ENCODE results near the gene AP2A2. TPM values are rescaled to one million over a fixed set of nuclear protein-coding genes. Genes with fewer than 3 reads are reported as not detected.

Gene AP2A2
- polyA plus RNA-seq, 1 experiment, result 76.5 TPM

DNA sequence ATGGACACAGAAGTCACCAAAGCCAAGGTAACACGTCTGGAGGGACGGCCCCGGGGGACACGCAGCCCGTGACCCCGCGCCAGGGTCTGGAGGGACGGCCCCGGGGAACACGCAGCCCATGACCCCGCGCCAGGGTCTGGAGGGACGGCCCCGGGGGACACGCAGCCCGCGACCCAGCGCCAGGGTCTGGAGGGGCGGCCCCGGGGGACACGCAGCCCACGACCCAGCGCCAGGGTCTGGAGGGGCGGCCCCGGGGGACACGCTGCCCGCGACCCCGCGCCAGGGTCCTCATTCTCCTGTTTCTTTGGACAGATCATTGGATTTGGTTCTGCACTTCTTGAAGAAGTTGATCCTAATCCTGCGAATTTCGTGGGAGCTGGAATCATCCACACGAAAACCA, 83.7 kb downstream of the AP2A2 start:
- Histone ChIP-seq H3K36me3 (ENCODE audit: control insufficient read depth, insufficient read depth, low read length) (peaks cover 47% of the 10 kb centered on the region), H3K4me3 (ENCODE audit: low read depth, low read length) (no peak overlapping the region), H3K27me3 (ENCODE audit: control insufficient read depth, insufficient read depth, low read length) (no peaks in the 10 kb centered on the region)
- DNase-seq (ENCODE audit: low read depth), result no peak
- TF ChIP-seq, protein P1, sequence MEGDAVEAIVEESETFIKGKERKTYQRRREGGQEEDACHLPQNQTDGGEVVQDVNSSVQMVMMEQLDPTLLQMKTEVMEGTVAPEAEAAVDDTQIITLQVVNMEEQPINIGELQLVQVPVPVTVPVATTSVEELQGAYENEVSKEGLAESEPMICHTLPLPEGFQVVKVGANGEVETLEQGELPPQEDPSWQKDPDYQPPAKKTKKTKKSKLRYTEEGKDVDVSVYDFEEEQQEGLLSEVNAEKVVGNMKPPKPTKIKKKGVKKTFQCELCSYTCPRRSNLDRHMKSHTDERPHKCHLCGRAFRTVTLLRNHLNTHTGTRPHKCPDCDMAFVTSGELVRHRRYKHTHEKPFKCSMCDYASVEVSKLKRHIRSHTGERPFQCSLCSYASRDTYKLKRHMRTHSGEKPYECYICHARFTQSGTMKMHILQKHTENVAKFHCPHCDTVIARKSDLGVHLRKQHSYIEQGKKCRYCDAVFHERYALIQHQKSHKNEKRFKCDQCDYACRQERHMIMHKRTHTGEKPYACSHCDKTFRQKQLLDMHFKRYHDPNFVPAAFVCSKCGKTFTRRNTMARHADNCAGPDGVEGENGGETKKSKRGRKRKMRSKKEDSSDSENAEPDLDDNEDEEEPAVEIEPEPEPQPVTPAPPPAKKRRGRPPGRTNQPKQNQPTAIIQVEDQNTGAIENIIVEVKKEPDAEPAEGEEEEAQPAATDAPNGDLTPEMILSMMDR (IDR thresholded peaks at IDR 0.05; ENCODE audit: insufficient read depth, low read depth, low read length), result no peak
- POLR2A ChIA-PET, result no interaction called here
- CTCF ChIA-PET, result no interaction called here

DNA sequence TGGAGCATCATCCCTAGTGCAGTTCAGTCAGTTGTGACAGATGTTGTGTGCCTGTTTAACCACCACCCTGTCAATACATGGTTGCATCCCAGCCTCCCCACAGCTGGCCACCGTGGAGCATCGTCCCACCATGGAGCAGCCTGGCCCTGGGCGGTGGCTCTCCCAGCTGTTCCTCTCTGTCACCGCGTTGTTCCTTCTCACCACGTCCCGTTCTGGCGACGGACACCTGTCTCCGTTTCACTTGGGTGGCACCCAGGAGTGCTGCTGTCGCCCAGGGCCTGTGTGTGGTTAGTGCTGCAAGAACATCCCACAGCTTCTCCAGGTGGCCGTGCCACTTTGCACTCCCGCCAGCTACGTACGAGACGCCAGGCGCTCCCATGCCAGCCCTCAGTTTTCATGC, 84.3 kb downstream of the AP2A2 start:
- ChIA-PET POLR2A (no interaction called here), CTCF (no interaction called here)
- H3K36me3 ChIP-seq (ENCODE audit: control insufficient read depth, insufficient read depth, low read length), result peaks cover 43% of the 10 kb centered on the region
- no peaks in the 10 kb centered on the region for H3K27me3 ChIP-seq (ENCODE audit: control insufficient read depth, insufficient read depth, low read length)
- DNase-seq (ENCODE audit: low read depth), result no peak
- TF ChIP-seq, protein P1 (IDR thresholded peaks at IDR 0.05; ENCODE audit: insufficient read depth, low read depth, low read length), result no peak
- H3K4me3 ChIP-seq (ENCODE audit: low read depth, low read length), result no peak overlapping the region

DNA sequence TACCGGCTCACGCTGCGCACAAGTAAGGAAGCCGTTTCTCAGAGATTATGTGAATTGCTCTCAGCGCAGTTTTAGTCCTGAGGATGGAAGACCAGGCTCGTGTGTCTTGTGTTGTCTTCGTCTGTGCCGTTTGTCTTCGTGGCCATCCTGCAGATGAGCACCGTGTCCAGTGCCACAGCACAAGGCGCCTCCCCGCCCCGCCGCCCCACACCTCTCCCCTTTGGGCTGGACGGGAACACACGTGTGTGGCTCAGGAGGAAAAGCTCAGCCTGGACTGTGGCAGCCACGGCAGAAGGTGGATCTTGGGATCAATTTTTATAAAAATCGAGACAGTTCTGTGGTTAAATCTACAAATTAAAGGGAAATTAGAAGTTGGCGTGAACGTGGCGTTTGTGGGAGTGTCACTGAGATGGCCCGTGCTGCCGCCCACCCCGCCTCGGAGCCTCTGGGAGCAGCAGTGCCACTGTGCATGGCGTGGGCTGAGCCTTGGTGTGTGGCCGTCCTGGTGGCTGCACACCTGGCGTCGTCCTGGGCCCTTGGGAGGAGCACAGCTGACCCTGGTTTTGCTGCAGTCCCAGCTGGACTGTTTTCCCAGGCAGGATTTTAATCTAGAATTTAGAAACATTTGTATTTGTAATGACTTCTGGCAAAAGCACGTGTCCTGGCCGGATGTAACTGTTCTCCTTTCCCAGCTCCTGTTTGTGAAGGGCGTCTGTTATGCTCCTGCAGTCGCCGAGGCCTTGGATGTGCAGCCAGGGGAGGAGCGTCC, 85.1 kb downstream of the AP2A2 start:
- TF ChIP-seq, protein P1 (IDR thresholded peaks at IDR 0.05; ENCODE audit: insufficient read depth, low read depth, low read length), result no peak
- Histone ChIP-seq H3K27me3 (ENCODE audit: control insufficient read depth, insufficient read depth, low read length) (no peaks in the 10 kb centered on the region), H3K36me3 (ENCODE audit: control insufficient read depth, insufficient read depth, low read length) (peaks cover 41% of the 10 kb centered on the region), H3K4me3 (ENCODE audit: low read depth, low read length) (no peak overlapping the region)
- ChIA-PET POLR2A (no interaction called here), CTCF (no interaction called here)
- no peak for DNase-seq (ENCODE audit: low read depth)

DNA sequence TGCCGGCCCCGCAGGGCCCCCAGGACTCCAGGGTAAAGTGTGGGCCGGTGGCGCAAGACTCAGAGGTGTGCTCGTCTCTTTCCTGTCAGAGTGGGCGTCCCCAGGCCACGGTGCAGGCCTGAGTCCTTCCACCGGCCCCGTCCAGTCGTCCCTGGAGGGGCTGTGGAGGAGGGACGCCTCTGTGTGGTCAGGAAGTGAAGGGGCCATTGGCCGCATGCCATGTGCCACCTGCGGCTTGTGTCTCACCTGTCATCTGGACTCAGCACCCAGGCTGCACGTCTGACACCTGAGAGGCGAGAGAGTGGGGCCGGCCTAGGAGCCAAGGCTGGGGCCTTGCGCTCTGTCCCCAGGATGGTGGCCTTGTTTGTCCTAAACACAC, 85.6 kb downstream of the AP2A2 start:
- no peak for DNase-seq (ENCODE audit: low read depth)
- H3K27me3 ChIP-seq (ENCODE audit: control insufficient read depth, insufficient read depth, low read length), result no peaks in the 10 kb centered on the region
- ChIA-PET POLR2A (no interaction called here), CTCF (no interaction called here)
- H3K36me3 ChIP-seq (ENCODE audit: control insufficient read depth, insufficient read depth, low read length), result peaks cover 39% of the 10 kb centered on the region
- H3K4me3 ChIP-seq (ENCODE audit: low read depth, low read length), result no peak overlapping the region
- TF ChIP-seq, protein P1 (IDR thresholded peaks at IDR 0.05; ENCODE audit: insufficient read depth, low read depth, low read length), result no peak

DNA sequence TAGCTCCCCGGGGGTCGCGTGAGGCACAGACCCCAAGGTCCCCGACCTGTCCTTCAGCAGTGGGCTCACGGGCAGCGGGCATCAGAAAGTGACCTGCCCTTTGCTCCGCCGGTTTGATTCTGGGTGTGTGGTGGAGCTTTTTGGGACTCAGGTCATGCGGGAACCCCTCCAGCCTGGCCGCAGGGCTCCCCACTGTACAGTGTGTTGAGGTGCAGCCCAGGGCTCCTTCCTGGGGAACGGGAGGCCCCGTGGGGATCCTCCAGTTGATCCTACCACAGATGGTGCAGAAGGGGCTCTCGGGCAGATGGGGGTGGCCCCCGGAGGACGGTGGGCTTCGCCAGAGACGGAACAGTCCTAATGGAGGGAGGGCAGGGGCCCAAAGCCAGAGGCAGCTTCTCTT, 86.6 kb downstream of the AP2A2 start:
- DNase-seq (ENCODE audit: low read depth), result no peak
- ChIA-PET POLR2A (no interaction called here), CTCF (no interaction called here)
- H3K27me3 ChIP-seq (ENCODE audit: control insufficient read depth, insufficient read depth, low read length), result no peaks in the 10 kb centered on the region
- no peak overlapping the region for H3K4me3 ChIP-seq (ENCODE audit: low read depth, low read length)
- peaks cover 37% of the 10 kb centered on the region for H3K36me3 ChIP-seq (ENCODE audit: control insufficient read depth, insufficient read depth, low read length)
- TF ChIP-seq, protein P1 (IDR thresholded peaks at IDR 0.05; ENCODE audit: insufficient read depth, low read depth, low read length), result no peak

Data from BJ (cell line).